ENCODE measurements around the gene HSPH1. TPM values are rescaled to one million over a fixed set of nuclear protein-coding genes. Genes with fewer than 3 reads are reported as not detected.

Gene HSPH1
- total RNA-seq, 1 donor from 2014 or later: 50.9 TPM

GRCh38 chr13:31134039-31134711 is 27.5 kb downstream of the HSPH1 start:
- no peak for DNase-seq (ENCODE audit: low read depth)
- no peak for TF ChIP-seq CTCF (conservative IDR thresholded peaks at IDR 0.05; ENCODE audit: low read depth, low read length)
- no peak overlapping the region for H3K4me3 ChIP-seq (ENCODE audit: low read depth, low read length)

DNA sequence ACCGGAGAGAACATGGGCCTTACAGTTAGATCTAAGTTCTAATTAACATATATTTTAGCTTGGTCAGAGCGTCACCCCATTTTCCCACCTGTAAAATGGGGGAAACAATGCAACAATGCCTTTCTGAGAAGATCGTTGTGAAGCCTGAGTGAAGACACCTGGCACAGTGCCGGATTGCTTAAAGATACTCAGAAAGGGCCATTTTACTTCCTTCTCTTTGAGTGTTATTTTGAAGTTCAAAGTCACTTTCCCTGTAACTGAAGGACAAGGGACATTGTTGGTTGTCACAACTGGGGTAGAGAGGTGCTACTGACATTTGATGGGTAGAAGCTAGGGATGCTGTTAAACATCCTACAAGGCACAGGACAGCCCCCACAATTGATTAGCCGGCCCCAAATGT is 28.1 kb downstream of the HSPH1 start:
- no peak overlapping the region for H3K4me3 ChIP-seq (ENCODE audit: low read depth, low read length)
- DNase-seq (ENCODE audit: low read depth): no peak
- no peak for TF ChIP-seq CTCF (conservative IDR thresholded peaks at IDR 0.05; ENCODE audit: low read depth, low read length)

DNA sequence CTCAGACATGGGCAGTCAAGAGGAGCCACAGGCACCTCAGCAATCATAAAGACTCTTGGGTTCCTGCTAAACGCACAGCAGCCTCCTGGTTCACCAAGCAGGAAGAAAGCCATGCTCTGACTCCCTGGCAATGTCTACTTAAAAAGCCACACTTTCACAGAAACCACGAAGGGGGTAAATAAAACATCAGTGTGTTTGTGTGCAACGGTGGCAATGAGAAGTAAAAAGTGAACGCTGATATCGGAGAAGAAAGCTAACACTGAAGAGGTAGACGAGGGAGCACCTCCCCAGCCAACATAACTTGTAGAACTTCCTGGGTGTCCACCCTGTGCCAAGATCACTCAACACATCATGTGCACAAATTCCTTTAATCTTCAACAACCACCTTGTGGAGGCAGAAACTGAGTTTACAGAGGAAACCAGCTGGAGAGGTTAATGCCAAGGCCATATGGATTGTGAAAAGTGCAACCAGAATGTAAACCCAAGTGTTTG is 30.2 kb downstream of the HSPH1 start:
- H3K4me3 ChIP-seq (ENCODE audit: low read depth, low read length): no peak overlapping the region
- DNase-seq (ENCODE audit: low read depth): no peak
- no peak for TF ChIP-seq CTCF (conservative IDR thresholded peaks at IDR 0.05; ENCODE audit: low read depth, low read length)

GRCh38 chr13:31129419-31129818 is 32.3 kb downstream of the HSPH1 start:
- no peak for TF ChIP-seq CTCF (conservative IDR thresholded peaks at IDR 0.05; ENCODE audit: low read depth, low read length)
- H3K4me3 ChIP-seq (ENCODE audit: low read depth, low read length): no peak overlapping the region
- no peak for DNase-seq (ENCODE audit: low read depth)

DNA sequence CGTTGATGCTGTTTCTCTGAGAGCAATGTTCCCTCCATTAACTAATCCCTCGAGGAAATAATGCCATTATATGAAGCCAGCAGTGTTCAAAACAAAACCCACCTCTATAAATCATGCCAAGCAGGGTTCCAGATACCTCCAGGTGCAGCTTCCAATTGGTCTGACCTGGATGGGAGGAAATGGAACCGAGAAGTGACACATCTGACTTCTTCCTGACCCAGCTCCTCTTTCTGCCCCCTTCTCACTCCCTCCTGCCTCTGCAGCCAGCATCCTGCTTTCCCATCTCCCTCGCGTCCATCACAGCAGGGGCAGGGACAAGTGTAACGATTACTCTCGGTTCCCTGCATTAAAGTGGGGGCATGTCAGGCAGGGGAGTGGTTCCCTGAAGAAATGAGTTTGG is 37.5 kb downstream of the HSPH1 start:
- no peak overlapping the region for H3K4me3 ChIP-seq (ENCODE audit: low read depth, low read length)
- no peak for DNase-seq (ENCODE audit: low read depth)
- no peak for TF ChIP-seq CTCF (conservative IDR thresholded peaks at IDR 0.05; ENCODE audit: low read depth, low read length)

DNA sequence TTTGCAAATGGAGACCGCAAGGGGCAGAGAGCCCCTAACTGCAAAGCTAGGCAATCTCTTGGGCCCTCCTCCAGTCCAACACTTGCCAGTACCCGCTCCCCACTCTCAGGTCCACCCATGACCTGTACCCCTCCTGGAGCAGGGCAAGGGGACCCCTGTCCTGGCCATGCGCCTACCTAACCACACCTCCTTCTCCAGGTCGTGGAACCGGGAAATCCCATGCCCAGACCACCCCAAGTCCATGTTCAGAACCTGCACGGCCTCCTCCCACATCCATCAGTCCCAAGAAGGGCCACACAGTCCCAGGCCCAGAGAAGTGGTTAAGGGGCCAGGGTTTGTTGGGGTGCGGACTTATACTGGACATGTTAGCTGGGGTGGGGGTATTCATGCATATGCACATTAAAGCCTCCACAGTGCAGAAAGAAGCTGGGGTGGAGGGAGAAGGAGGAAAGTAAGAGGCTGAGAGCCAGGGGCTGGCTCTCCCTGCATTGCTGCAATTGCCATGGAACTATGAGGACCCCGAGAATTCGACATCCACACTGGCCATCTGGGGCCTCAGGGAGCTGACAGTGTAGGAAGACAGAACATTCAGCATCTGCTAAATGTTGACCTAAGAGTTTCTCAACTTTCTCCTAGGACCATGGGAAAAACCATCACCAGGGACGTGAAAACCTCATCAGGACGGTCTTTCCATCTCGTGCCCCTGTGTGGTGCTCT is 39.0 kb downstream of the HSPH1 start:
- no peak for TF ChIP-seq CTCF (conservative IDR thresholded peaks at IDR 0.05; ENCODE audit: low read depth, low read length)
- no peak overlapping the region for H3K4me3 ChIP-seq (ENCODE audit: low read depth, low read length)

More for the DNA sequence above, 39.0 kb downstream of the HSPH1 start:
- DNase-seq (ENCODE audit: low read depth): no peak

Measured in epithelial cell of proximal tubule (primary cell).